ENCODE results near the gene RETREG3. TPM values are rescaled to one million over a fixed set of nuclear protein-coding genes. Genes with fewer than 3 reads are reported as not detected.
"Not testable (repeated sequence)": the region's sequence is repeated elsewhere in the genome, so short reads cannot be mapped to it uniquely, and the experiment has no call there.

The RETREG3 gene
- total RNA-seq, 1 donor = 72.2 TPM

- DNase-seq (ENCODE audit: low read depth in 2 of 3, low spot score in 2 of 3) = peak in 2 of 3 donors; percentile 89 to 91
These were observed 54.7 kb downstream of the RETREG3 start for GRCh38 chr17:42554250-42555121.

- DNase-seq (ENCODE audit: low read depth in 2 of 3, low spot score in 2 of 3) = no peak
These were observed 55.3 kb downstream of the RETREG3 start for GRCh38 chr17:42553866-42554249.

GRCh38 chr17:42553161-42553818 lies 55.9 kb downstream of the RETREG3 start:
- DNase-seq (ENCODE audit: low read depth in 2 of 3, low spot score in 2 of 3) = no peak

DNA sequence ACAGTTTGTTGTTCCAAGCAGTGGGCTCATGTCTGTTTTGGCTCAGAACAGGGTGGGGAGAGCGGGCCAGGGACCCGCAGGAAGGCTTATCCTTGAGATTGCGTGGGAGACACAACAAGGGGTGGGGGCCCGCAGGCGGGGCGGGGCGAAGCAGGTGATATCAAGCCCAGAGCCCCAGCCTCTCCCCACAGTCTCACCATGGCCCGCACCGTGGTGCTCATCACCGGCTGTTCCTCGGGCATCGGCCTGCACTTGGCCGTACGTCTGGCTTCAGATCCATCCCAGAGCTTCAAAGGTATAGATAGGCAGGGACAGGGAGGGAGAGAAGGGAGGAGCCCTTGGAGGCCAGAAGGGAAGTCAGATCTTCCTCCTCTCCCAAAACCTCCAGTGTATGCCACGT lies 56.4 kb downstream of the RETREG3 start, which contains the start of gene HSD17B1:
TSS of gene HSD17B1 (plus strand) at position 188 of the 400 bp plus-strand sequence. CDS start at position 199, 11 bp downstream.
- not testable (repeated sequence) for DNase-seq (ENCODE audit: low read depth in 2 of 3, low spot score in 2 of 3)

DNA sequence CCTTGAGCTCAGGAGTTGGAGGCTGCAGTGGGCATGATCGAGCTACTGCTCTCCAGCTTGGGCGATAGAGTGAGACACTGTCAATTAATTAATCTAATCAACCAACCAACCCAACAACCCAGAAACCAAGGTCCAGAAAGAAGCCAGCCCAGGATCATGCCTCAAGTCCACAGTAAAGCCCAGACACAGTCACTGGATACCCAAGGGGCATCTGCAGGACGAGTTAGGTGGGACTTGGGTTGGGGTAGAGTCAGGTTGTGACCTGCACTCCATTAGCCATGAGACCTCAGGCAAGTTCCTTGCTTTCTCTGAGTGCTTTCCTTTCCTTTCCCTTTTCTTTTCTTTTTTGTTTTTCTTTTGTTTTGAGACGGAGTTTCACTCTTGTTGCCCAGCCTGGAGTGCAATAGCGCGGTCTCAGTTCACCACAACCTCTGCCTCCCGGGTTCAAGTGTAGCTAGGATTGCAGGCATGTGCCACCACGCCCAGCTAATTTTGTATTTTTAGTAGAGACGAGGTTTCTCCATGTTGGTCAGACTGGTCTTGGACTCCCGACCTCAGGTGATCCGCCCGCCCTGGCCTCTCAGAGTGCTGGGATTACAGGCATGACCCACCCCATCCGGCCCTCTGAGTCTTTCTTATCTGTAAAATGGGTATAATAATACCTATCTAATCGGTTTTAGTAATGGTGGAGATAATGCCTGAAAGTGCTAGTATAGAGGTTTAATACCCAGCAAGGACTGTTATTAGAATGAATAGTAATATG lies 60.0 kb downstream of the RETREG3 start:
- no peak for DNase-seq (ENCODE audit: low read depth in 2 of 3, low spot score in 2 of 3)

DNA sequence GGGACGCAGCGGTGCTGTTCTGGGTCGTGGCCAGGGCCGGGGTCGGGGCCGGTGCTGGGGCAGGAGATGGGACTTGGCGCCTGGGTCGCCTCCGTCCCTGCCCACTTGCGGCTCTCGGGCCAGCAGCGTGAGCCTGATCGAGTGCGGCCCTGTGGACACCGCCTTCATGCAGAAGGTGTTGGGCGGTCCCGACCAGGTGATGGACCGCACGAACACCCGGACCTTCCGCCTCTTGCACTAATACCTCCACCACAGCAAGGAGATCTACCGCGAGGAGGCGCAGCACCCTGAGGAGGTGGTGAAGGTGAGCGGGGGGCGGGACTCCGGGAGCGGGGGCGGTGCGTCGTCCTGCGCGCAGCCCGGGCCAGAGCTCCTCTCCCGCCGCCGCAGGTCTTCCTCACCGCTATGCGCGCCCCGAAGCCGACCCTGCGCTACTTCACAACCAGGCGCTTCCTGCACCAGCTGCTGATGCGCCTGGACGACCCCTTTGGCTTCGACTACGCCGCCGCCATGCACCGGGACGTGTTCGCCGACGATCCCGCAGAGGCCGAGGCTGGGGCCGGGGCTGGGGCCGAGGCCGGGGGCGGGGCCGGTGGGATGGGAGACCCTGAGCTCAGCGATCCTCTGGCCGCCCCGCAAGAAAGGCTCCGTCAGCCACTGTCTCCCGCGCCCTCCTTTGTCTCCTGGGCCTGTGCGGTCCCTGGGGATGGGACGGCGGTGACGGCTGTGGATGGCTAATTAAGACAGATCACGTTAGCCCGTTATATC lies 60.9 kb downstream of the RETREG3 start:
- DNase-seq (ENCODE audit: low read depth in 2 of 3, low spot score in 2 of 3) = peak in 2 of 3 donors; percentile 73 to 76

- DNase-seq (ENCODE audit: low read depth in 2 of 3, low spot score in 2 of 3) = no peak
These were observed 61.5 kb downstream of the RETREG3 start for GRCh38 chr17:42547698-42548069.

DNA sequence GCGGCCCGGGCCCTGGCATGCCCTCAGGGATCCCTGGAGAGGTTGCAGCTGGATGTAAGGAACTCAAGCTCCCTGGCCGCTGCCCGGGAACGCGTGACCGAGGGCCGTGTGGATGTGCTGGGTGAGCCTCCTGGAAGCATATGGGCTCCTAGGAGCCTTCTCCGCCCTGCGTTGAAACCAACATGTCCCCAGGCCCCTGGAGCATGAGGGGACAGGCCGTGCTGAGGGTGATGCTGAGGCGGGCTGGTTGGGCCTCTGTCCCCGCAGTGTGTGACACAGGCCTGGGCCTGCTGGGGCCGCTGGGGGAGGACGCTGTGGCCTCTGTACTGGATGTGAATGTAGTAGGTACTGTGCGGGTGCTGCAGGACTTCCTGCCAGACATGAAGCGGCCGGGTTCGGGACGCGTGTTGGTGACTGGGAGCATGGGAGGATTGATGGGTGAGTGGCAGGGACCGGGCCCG lies 62.1 kb downstream of the RETREG3 start:
- no peak for DNase-seq (ENCODE audit: low read depth in 2 of 3, low spot score in 2 of 3)

GRCh38 chr17:42545755-42546505 lies 63.2 kb downstream of the RETREG3 start:
- DNase-seq (ENCODE audit: low read depth in 2 of 3, low spot score in 2 of 3) = not testable (repeated sequence)

- DNase-seq (ENCODE audit: low read depth in 2 of 3, low spot score in 2 of 3) = no peak
These were observed 64.3 kb downstream of the RETREG3 start for GRCh38 chr17:42544874-42545283.

- no peak for DNase-seq (ENCODE audit: low read depth in 2 of 3, low spot score in 2 of 3)
These were observed 65.7 kb downstream of the RETREG3 start for GRCh38 chr17:42543190-42544079.

DNA sequence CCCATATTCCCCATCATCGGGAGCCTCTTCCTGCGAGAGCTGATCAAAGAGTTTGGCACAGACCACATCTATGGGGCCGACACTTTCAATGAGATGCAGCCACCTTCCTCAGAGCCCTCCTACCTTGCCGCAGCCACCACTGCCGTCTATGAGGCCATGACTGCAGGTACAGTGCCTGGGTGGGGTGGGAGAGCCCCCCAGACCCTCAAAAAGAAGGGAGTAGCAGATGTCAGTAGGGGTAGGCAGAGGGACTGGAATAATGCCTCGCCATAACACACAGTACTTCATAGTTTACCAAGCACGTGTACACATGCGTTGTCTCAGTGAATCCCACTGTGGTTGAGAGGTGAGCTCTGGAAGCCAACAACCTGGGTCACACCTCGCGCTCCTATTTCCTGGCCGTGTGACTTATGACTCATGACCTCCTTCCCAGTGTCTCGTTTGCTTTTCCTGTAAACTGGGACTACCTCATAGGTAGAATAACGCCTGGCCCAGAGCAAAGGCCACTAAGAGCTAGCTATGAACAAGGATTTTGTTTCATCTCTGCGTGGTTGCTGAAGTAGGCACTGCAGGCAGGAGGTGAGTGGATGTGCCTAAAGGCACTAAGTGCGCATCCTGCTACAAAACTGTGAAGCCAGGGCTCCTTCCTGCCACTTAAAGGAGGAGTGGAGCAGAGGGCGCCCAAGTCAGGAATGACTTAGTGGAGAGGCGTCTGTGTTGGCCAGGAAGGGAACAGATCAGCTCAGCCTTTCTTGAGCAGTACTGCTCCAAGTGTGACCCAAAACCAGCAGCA lies 67.9 kb downstream of the RETREG3 start:
- no peak for DNase-seq (ENCODE audit: low read depth in 2 of 3, low spot score in 2 of 3)

- not testable (repeated sequence) for DNase-seq (ENCODE audit: low read depth in 2 of 3, low spot score in 2 of 3)
These were observed 68.6 kb downstream of the RETREG3 start for GRCh38 chr17:42540558-42540957.

DNA sequence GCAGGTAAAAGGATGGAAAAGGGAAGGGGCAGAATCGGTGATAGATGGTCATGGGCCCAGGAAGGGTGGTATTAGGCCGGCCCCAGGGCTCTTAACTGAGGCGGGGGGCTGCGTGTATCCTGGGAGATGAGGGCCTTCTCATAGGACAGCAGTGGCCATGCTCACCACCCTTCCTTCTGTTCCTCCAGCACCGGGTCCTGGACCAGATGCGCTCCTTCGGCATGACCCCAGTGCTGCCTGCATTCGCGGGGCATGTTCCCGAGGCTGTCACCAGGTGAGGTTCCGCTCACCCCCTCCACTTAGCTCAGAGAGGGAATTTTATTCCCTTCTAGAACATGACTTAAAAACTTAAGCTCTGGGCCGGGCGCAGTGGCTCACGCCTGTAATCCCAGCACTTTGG lies 70.7 kb downstream of the RETREG3 start:
- DNase-seq (ENCODE audit: low read depth in 2 of 3, low spot score in 2 of 3) = no peak

- no peak for DNase-seq (ENCODE audit: low read depth in 2 of 3, low spot score in 2 of 3)
These were observed 71.2 kb downstream of the RETREG3 start for GRCh38 chr17:42537826-42538451.

DNA sequence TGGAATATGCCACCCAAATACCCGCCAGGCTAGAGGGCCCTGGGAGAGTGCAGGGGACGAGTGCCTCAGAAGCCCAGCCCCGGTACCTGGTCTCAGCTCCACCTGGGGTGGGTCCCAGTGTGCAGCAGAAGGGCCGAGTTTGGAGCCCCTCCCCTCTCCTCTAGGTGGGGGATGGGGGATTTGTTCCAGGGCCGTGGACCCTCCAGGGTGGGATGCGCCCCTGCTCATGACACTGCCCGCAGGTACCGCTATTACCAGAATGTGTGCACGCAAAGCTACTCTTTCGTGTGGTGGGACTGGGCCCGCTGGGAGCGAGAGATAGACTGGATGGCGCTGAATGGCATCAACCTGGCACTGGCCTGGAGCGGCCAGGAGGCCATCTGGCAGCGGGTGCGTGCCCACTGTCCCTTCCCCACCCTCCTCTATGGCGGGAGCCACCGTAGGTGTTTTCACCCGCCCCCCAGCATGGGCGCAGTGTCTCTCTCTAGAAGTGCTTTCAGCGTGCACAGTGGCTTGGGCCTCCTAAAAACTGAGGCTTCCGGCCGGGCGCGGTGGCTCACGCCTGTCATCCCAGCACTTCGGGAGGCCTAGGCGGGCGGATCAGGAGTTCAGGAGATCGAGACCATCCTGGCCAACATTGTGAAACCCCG lies 71.9 kb downstream of the RETREG3 start:
- no peak for DNase-seq (ENCODE audit: low read depth in 2 of 3, low spot score in 2 of 3)

All from hematopoietic multipotent progenitor cell (in vitro differentiated cells).